GM12878 (cell line): Measurements from ENCODE around the gene MEGF9. TPM values are rescaled to one million over a fixed set of nuclear protein-coding genes. Genes with fewer than 3 reads are reported as not detected.

Experiments used
- ATAC-seq: fragments of 200-7000 bp; cut with Tn5 transposase; 3 replicates; pipeline ENCODE4 v1.9.1; 2020; ENCODE audit warnings: mild to moderate bottlenecking, moderate library complexity
- BruUV-seq: library from RNA; stranded (reverse); fragments of 400-500 nt; replicated peaks from 2 replicates; lab custom pipeline; 2021; lab: Mats Ljungman, UMichigan
- CTCF ChIA-PET: fragments of 300-600 bp; sonication (Branson Sonifier 250); formaldehyde crosslinking; extraction: SDS; loops from one replicate; lab custom pipeline; 2021; ENCODE audit warnings: inconsistent platforms; lab: Yijun Ruan, JAX
- POLR2A ChIA-PET: fragments of 350-600 bp; formaldehyde crosslinking; extraction: SDS; loops from one replicate; lab custom pipeline; 2021; ENCODE audit warnings: inconsistent platforms; lab: Charles Lee
- RAD21 ChIA-PET: fragments of 300-600 bp; sonication (Branson Sonifier 250); formaldehyde crosslinking; loops from one replicate; lab custom pipeline; 2023; ENCODE audit warnings: antibody characterized with exemption; ENCODE audit not compliant: unreplicated experiment; lab: Charles Lee
- SMC1A ChIA-PET: fragments of 300-600 bp; sonication (Branson Sonifier 250); formaldehyde crosslinking; loops from one replicate; lab custom pipeline; 2023; ENCODE audit not compliant: unreplicated experiment, uncharacterized antibody; lab: Charles Lee
- DNase-seq: peaks from one replicate; pipeline ENCODE4 v3.0.0-alpha.2; 2011; ENCODE audit warnings: low read depth, low spot score
- FAIRE-seq: peaks from 3 replicates; lab custom pipeline; 2011; peaks lifted over from hg19 to GRCh38; lab: Jason Lieb, UNC
- H2AFZ ChIP-seq: 2 replicates; pipeline ENCODE4 v1.6.0; 2011; ENCODE audit warnings: low read depth, low read length, control low read depth; ENCODE audit not compliant: control insufficient read depth
- H3K27ac ChIP-seq: 2 replicates; pipeline ENCODE4 v1.5.1; 2011; ENCODE audit warnings: control low read depth; ENCODE audit not compliant: control insufficient read depth, insufficient read depth
- H3K27me3 ChIP-seq, 2 experiments: replicated peaks in 1 of 2; 2 replicates each; pipeline versions ENCODE4 v1.6.0 to v1.6.1; 2011; ENCODE audit warnings: low read length in 1 of 2; ENCODE audit not compliant: control insufficient read depth in 2 of 2, insufficient read depth in 2 of 2
- H3K36me3 ChIP-seq, 2 experiments: 2 replicates each; pipeline ENCODE4 v1.5.1; 2011; ENCODE audit warnings: low read length in 1 of 2; ENCODE audit not compliant: control insufficient read depth in 2 of 2, insufficient read depth in 2 of 2
- H3K4me1 ChIP-seq: 2 replicates; pipeline ENCODE4 v1.6.1; 2011; ENCODE audit warnings: mild to moderate bottlenecking, low read length, moderate library complexity, mixed read lengths; ENCODE audit not compliant: control insufficient read depth, insufficient read depth
- H3K4me2 ChIP-seq: 2 replicates; pipeline ENCODE4 v1.6.0; 2011; ENCODE audit warnings: control low read depth; ENCODE audit not compliant: control insufficient read depth, insufficient read depth
- H3K4me3 ChIP-seq: fragments of 200-600 bp; sonication (generic); 2 replicates; pipeline ENCODE4 v1.5.1; 2016
- H3K79me2 ChIP-seq: 2 replicates; pipeline ENCODE4 v1.6.0; 2011; ENCODE audit warnings: low read length; ENCODE audit not compliant: control insufficient read depth, insufficient read depth
- H3K9ac ChIP-seq: 2 replicates; pipeline ENCODE4 v1.8.0; 2011; ENCODE audit warnings: low read length, control low read depth, mixed read lengths; ENCODE audit not compliant: control insufficient read depth, insufficient read depth
- H3K9me3 ChIP-seq: replicated peaks from 3 replicates; pipeline ENCODE4 v1.5.1; 2011; ENCODE audit warnings: mild to moderate bottlenecking, low read length; ENCODE audit not compliant: control insufficient read depth, insufficient read depth
- H4K20me1 ChIP-seq: 2 replicates; pipeline ENCODE4 v1.6.0; 2011; ENCODE audit not compliant: control insufficient read depth, insufficient read depth
- ASH2L ChIP-seq: fragments of 300-600, 200-600 bp; sonication (generic); IDR thresholded peaks from 2 replicates; pipeline ENCODE4 v1.6.1; 2017; ENCODE audit warnings: low read depth, mild to moderate bottlenecking, borderline replicate concordance
- BCL11A ChIP-seq: IDR thresholded peaks from 2 replicates; pipeline ENCODE4 v1.6.1; 2011; ENCODE audit warnings: low read depth, low read length
- CBX3 ChIP-seq: fragments of 200-600 bp; sonication (generic); IDR thresholded peaks from 2 replicates; pipeline ENCODE4 v1.6.1; 2016; ENCODE audit warnings: low read depth, borderline replicate concordance
- CHD1 ChIP-seq: IDR thresholded peaks from 2 replicates; pipeline ENCODE4 v1.6.1; 2012; ENCODE audit warnings: low read depth, low read length, improper control_type of control experiment
- DPF2 ChIP-seq: fragments of 450-650 bp; IDR thresholded peaks from 2 replicates; pipeline ENCODE4 v1.6.1; 2017; ENCODE audit warnings: mild to moderate bottlenecking
- EZH2 ChIP-seq: IDR thresholded peaks from 2 replicates; pipeline ENCODE4 v1.6.1; 2012; ENCODE audit warnings: low read depth, mild to moderate bottlenecking, control low read depth, inconsistent platforms, low read length, borderline replicate concordance; ENCODE audit not compliant: control insufficient read depth
- IKZF1 ChIP-seq: fragments of 450-650 bp; conservative IDR thresholded peaks from 2 replicates; pipeline ENCODE4 v1.6.1; 2017; ENCODE audit warnings: antibody characterized with exemption, mild to moderate bottlenecking
- MXI1 ChIP-seq: fragments of 150-350 bp; IDR thresholded peaks from 2 replicates; pipeline ENCODE4 v1.6.1; 2011; ENCODE audit warnings: low read depth, mild to moderate bottlenecking, inconsistent platforms, low read length, improper control_type of control experiment
- NR2C2 ChIP-seq: IDR thresholded peaks from 2 replicates; pipeline ENCODE4 v1.6.1; 2011; ENCODE audit warnings: borderline replicate concordance, low read depth; ENCODE audit not compliant: control insufficient read depth, insufficient read length
- NR2F1 ChIP-seq: fragments of 450-650 bp; conservative IDR thresholded peaks from 2 replicates; pipeline ENCODE4 v1.6.1; 2017; ENCODE audit warnings: mild to moderate bottlenecking
- PAX8 ChIP-seq: fragments of 450-650 bp; IDR thresholded peaks from 2 replicates; pipeline ENCODE4 v1.6.1; 2017; ENCODE audit warnings: mild to moderate bottlenecking, moderate library complexity
- POLR2AphosphoS5 ChIP-seq: IDR thresholded peaks from 2 replicates; pipeline ENCODE4 v1.6.1; 2011; ENCODE audit warnings: mild to moderate bottlenecking, low read length, inconsistent platforms
- RELA ChIP-seq: fragments of 450-650 bp; IDR thresholded peaks from 2 replicates; pipeline ENCODE4 v1.8.0; 2014; ENCODE audit warnings: borderline replicate concordance; ENCODE audit not compliant: partially characterized antibody
- RUNX3 ChIP-seq: IDR thresholded peaks from 2 replicates; pipeline ENCODE4 v1.6.1; 2012; ENCODE audit warnings: low read length, inconsistent platforms
- WGBS: methylation state at CpG from one replicate; pipeline ENCODE4 v1.1.6; 2016; ENCODE audit warnings: low lambda C conversion rate; ENCODE audit not compliant: insufficient replicate concordance, insufficient coverage; ENCODE audit errors: missing lambda C conversion rate; 5-methylcytosine and 5-hydroxymethylcytosine counted together
- in situ Hi-C: fragments of 300-500 bp; cut with MboI; formaldehyde crosslinking; loops from 9 replicates; pipeline ENCODE4 v1.14.3; 2018; ENCODE audit warnings: mixed read lengths
- intact Hi-C: fragments of 100-400 bp; cut with micrococcal nuclease; formaldehyde crosslinking; loops from one replicate; pipeline ENCODE4 v1.14.2; 2022; ENCODE audit not compliant: unreplicated experiment
- polyA plus RNA-seq, 11 experiments: library from polyadenylated mRNA; depleted of rRNA in 4 of 11; unstranded in 6 of 11; stranded (reverse) in 5 of 11; fragments of >200 nt; fragmentation: Nextera tagmentation in 4 of 11; fragmentation: Illumina TruSeq in 1 of 11; extraction: Ambion mirVana in 4 of 11; extraction: Trizol in 1 of 11; gene quantifications; 1 replicate in 1 of 11; 2 replicates in 10 of 11; pipeline versions ENCODE4 v1.2.1 to v1.2.3, GENCODE V29; 2011 to 2016; ENCODE audit warnings: inconsistent platforms in 2 of 11, missing spikeins in 2 of 11, low read depth in 1 of 11
- total RNA-seq, 4 experiments: library from RNA; depleted of rRNA in 3 of 4; stranded (reverse); fragments of >200 nt in 3 of 4; fragmentation: Illumina TruSeq in 1 of 4; extraction: Trizol in 1 of 4; gene quantifications; 2 replicates each; pipeline versions ENCODE4 v1.2.1 to v1.2.3, GENCODE V29; 2013 to 2021
- TF ChIP-seq, protein P1 (sequence below): IDR thresholded peaks from 2 replicates; pipeline ENCODE4 v1.6.1; 2011; ENCODE audit warnings: low read depth, low read length, improper control_type of control experiment, borderline replicate concordance
- TF ChIP-seq, protein P2 (sequence below): fragments of 450-650 bp; IDR thresholded peaks from 2 replicates; pipeline ENCODE4 v1.6.1; 2017; ENCODE audit warnings: mild to moderate bottlenecking, low read depth, inconsistent platforms; ENCODE audit not compliant: poor library complexity, severe bottlenecking
- TF ChIP-seq, protein P3 (sequence below): fragments of 450-650 bp; IDR thresholded peaks from 2 replicates; pipeline ENCODE4 v1.6.1; 2017; ENCODE audit warnings: borderline replicate concordance
- TF ChIP-seq, protein P4 (sequence below): fragments of 150-350 bp; IDR thresholded peaks from 2 replicates; pipeline ENCODE4 v1.6.1; 2014; ENCODE audit warnings: mild to moderate bottlenecking, low read depth, low read length

The MEGF9 gene
- total and polyA plus RNA-seq, 10 of the 15 experiments (the other 5 are each of a cell fraction or from before 2014, with no cell fraction given): 0.71 to 5.1 (median 2.6) TPM

DNA sequence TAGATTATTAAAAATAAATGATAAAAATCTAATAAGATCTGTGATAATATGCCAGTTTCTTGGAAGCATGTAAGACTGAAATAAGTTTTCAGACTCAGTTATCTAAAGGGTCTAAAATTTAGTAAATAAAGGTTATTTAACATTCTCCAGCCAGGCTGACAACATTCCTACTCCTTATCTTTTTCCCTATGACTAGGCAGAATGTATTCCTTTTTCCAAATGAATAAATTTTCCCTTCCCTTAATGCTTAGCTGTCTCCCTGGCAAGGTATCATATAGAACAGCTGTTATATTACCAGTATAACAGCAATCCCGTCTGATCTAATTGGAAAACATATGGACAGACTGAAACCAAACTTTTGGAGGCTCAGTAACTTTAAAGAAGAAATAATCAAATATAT lies 13.0 kb downstream of the MEGF9 start:
- TF ChIP-seq RUNX3 (no peak), POLR2AphosphoS5 (no peak), MXI1 (no peak), BCL11A (no peak), RELA (no peak), ASH2L (no peak), NR2F1 (no peak), CBX3 (no peak), PAX8 (no peak), IKZF1 (no peak), NR2C2 (no peak), EZH2 (no peak), DPF2 (no peak), CHD1 (no peak)
- TF ChIP-seq, protein P1, sequence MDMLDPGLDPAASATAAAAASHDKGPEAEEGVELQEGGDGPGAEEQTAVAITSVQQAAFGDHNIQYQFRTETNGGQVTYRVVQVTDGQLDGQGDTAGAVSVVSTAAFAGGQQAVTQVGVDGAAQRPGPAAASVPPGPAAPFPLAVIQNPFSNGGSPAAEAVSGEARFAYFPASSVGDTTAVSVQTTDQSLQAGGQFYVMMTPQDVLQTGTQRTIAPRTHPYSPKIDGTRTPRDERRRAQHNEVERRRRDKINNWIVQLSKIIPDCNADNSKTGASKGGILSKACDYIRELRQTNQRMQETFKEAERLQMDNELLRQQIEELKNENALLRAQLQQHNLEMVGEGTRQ: no peak
- TF ChIP-seq, protein P2, sequence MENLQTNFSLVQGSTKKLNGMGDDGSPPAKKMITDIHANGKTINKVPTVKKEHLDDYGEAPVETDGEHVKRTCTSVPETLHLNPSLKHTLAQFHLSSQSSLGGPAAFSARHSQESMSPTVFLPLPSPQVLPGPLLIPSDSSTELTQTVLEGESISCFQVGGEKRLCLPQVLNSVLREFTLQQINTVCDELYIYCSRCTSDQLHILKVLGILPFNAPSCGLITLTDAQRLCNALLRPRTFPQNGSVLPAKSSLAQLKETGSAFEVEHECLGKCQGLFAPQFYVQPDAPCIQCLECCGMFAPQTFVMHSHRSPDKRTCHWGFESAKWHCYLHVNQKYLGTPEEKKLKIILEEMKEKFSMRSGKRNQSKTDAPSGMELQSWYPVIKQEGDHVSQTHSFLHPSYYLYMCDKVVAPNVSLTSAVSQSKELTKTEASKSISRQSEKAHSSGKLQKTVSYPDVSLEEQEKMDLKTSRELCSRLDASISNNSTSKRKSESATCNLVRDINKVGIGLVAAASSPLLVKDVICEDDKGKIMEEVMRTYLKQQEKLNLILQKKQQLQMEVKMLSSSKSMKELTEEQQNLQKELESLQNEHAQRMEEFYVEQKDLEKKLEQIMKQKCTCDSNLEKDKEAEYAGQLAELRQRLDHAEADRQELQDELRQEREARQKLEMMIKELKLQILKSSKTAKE: no peak
- TF ChIP-seq, protein P3, sequence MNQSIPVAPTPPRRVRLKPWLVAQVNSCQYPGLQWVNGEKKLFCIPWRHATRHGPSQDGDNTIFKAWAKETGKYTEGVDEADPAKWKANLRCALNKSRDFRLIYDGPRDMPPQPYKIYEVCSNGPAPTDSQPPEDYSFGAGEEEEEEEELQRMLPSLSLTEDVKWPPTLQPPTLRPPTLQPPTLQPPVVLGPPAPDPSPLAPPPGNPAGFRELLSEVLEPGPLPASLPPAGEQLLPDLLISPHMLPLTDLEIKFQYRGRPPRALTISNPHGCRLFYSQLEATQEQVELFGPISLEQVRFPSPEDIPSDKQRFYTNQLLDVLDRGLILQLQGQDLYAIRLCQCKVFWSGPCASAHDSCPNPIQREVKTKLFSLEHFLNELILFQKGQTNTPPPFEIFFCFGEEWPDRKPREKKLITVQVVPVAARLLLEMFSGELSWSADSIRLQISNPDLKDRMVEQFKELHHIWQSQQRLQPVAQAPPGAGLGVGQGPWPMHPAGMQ: no peak
- TF ChIP-seq, protein P4, sequence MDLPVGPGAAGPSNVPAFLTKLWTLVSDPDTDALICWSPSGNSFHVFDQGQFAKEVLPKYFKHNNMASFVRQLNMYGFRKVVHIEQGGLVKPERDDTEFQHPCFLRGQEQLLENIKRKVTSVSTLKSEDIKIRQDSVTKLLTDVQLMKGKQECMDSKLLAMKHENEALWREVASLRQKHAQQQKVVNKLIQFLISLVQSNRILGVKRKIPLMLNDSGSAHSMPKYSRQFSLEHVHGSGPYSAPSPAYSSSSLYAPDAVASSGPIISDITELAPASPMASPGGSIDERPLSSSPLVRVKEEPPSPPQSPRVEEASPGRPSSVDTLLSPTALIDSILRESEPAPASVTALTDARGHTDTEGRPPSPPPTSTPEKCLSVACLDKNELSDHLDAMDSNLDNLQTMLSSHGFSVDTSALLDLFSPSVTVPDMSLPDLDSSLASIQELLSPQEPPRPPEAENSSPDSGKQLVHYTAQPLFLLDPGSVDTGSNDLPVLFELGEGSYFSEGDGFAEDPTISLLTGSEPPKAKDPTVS: no peak
- TF ChIP-seq, all 136 proteins: peak for 0
- ChIA-PET RAD21 (no interaction called here), SMC1A (no interaction called here), CTCF (no interaction called here), POLR2A (no interaction called here)
- no peaks in the 10 kb centered on the region for H3K79me2 ChIP-seq
- no peak overlapping the region for H3K9ac ChIP-seq
- intact Hi-C loops: no loop called here
- FAIRE-seq (no peak), DNase-seq (no peak), ATAC-seq (no peak)
- H3K9me3 ChIP-seq: no peaks in the 10 kb centered on the region
- H2AFZ ChIP-seq: no peak overlapping the region
- in situ Hi-C loops: no loop called here
- H3K4me3 ChIP-seq: no peak overlapping the region
- H3K36me3 ChIP-seq: no peaks in the 10 kb centered on the region
- no peak overlapping the region for H3K27ac ChIP-seq
- BruUV-seq: no TSS peak
- H3K27me3 ChIP-seq: no peaks in the 10 kb centered on the region
- no peaks in the 10 kb centered on the region for H4K20me1 ChIP-seq
- no peak overlapping the region for H3K4me2 ChIP-seq
- 84% methylated on average over 1 of the region's 1 CpG for WGBS
- no peaks in the 10 kb centered on the region for H3K4me1 ChIP-seq
